D721Med (cell line): ENCODE measurements around the gene NPR3.

ENCODE experiments used
- DNase-seq: peaks from one replicate; pipeline ENCODE4 v3.0.0; 2011; ENCODE audit warnings: low spot score; ENCODE audit not compliant: insufficient read length
- FAIRE-seq: peaks from 2 replicates; lab custom pipeline; 2011; peaks lifted over from hg19 to GRCh38; lab: Jason Lieb, UNC
- TF ChIP-seq, protein P1 (sequence below): IDR thresholded peaks from 2 replicates; pipeline ENCODE4 v1.5.1; 2012; ENCODE audit warnings: mild to moderate bottlenecking, control low read depth; ENCODE audit not compliant: insufficient read depth; ENCODE audit errors: missing control alignments

NPR3 gene

DNA sequence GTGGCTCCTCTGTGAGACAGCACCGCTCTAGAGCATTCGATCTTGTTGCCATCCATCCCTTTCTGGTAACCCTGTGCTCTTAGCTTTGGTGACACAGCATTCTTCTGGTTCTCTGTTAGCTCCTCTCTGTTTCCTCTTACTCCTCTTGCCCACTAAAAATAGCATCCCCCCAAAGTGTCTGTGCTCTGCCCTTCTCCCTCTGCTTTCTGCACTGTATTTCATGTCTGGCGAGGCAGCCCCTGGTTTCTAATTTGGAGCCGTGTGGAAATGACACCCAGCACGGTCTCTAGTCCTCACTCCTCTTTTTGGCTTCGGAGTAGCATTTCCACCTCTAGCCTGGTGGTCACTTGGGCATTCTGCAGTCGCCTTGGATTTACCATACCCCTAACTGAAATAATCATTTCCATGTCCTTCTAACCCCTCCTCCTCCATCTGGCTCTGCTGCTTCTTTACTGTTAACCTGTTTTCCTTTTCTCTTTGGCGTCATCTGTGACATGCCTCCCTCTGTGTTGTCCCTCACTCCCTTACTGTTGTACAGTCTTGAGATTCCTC, 23.8 kb downstream of the NPR3 start:
- FAIRE-seq, result no peak
- DNase-seq, result no peak
- TF ChIP-seq, protein P1, sequence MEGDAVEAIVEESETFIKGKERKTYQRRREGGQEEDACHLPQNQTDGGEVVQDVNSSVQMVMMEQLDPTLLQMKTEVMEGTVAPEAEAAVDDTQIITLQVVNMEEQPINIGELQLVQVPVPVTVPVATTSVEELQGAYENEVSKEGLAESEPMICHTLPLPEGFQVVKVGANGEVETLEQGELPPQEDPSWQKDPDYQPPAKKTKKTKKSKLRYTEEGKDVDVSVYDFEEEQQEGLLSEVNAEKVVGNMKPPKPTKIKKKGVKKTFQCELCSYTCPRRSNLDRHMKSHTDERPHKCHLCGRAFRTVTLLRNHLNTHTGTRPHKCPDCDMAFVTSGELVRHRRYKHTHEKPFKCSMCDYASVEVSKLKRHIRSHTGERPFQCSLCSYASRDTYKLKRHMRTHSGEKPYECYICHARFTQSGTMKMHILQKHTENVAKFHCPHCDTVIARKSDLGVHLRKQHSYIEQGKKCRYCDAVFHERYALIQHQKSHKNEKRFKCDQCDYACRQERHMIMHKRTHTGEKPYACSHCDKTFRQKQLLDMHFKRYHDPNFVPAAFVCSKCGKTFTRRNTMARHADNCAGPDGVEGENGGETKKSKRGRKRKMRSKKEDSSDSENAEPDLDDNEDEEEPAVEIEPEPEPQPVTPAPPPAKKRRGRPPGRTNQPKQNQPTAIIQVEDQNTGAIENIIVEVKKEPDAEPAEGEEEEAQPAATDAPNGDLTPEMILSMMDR, result no peak

DNA sequence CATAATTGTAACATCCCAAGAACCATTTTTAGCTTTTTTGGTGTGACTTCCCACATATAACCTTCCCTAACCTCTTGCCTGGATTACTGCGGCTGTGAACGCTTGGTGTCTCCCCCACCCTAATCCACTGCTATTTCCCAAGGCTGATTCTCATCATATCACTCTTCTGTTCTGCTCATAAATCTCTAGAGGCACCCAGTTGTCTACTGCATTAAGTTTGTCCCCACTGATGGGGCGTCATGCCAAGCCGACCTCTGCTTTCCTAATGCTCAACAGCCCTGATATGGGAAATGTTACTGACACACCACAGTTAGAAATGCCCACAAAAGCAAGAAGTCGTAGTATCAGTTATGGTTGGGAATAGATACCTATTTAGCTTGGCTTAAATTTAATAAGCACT, 24.4 kb downstream of the NPR3 start:
- no peak for FAIRE-seq
- TF ChIP-seq, protein P1, result no peak
- DNase-seq, result no peak

DNA sequence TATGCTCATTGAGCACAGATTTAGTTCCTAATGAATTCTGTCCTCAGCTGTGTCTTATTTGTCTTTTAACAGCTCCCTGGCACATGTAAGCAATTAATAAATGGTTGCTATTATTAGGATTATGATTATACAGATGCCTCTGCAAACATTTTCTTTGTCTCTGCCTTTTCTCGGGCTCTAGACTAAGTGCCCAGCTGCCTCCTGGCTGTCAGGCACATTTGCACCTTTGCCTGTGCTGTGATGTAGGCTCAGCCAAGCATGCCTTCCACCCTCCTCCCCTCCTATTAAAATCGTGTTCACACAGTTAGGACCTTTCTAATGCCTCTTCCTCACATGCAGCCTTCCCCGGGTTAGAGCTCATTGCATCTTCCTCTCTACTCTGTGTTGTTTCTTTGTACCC, 25.7 kb downstream of the NPR3 start:
- no peak for DNase-seq
- no peak for FAIRE-seq
- TF ChIP-seq, protein P1, result no peak

DNA sequence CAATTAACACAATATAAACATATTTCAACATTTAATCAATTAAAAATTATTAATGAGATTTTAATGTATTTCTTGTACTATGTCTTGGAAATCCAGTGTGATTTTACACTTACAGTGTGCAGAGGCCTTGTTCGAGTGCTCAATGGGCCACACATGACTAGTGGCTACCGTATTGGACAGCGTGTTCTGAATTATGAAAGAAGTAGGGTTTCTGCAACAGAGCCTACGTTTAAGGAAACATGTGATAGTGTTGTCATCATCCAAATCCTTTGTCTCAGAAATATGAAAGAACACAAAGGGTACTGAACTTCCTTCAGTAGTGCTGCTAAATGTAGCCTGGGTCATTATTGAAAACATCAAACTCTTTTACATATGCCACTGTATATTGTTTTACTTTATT, 29.5 kb downstream of the NPR3 start:
- TF ChIP-seq, protein P1, result no peak
- FAIRE-seq (no peak), DNase-seq (no peak)

DNA sequence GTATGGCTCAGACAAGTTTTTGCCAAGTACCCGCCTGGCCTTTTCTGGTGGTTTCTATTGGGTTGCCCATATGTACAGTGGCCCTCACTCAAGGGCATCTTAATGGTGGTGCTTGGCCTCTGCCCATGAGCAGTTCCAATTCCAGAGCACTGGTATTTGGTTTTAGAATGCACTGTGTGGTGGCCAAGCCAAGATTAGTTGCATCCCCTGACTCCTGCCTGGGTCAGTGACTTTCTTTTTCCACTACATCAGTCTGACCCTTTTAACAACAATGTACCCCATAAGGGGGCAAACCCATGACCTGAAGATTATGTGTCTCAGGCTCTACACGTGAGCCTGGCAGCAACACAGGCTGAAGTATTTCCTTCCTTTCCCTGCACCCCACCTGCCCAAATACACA, 34.2 kb downstream of the NPR3 start:
- FAIRE-seq (no peak), DNase-seq (no peak)
- TF ChIP-seq, protein P1, result no peak

- no peak for DNase-seq
- TF ChIP-seq, protein P1, result no peak
- no peak for FAIRE-seq
These were observed 41.3 kb downstream of the NPR3 start for GRCh38 chr5:32752411-32752810.

- DNase-seq, result no peak
- no peak for FAIRE-seq
- TF ChIP-seq, protein P1, result no peak
These were observed 41.9 kb downstream of the NPR3 start for GRCh38 chr5:32753051-32753450.
